HG03175 (cell line): Measurements from ENCODE around the gene SOCS1.
"Not testable (repeated sequence)": the region's sequence is repeated elsewhere in the genome, so short reads cannot be mapped to it uniquely, and the experiment has no call there.

Experiments
- ATAC-seq: cut with Tn5 transposase; IDR thresholded peaks from one replicate; pipeline ENCODE4 v1.9.1; 2021; ENCODE audit warnings: mild to moderate bottlenecking, moderate library complexity; ENCODE audit not compliant: unreplicated experiment

Gene SOCS1

DNA sequence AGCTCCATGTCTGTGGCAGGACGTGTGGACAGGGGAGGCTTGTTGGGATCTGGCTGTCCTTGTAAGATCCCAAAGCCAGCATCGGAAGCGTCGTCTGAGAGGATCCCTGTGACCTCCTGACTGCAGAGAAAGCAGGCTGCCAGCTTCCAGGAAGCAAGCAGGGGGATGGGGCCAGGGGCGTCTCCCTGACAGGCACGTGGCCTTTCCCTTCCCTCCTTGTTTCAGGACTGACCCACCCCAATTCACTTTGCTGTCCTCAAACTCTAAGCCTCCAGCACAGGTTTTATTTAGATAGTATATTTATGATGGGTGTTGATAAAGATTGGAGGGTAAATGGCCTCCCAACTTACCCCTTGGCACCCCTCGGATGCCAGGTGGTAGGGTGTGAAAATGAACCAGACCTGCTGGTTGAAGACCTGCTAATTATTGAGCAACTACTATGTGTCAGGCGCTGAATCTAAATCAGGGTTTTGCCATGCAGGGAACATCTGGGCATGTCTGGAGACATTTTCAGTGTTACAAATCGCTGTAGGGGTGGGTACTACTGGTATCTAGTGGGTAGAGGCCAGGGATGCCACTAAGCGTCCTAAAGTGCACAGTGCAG, 24.5 kb downstream of the SOCS1 start:
- ATAC-seq = no peak

DNA sequence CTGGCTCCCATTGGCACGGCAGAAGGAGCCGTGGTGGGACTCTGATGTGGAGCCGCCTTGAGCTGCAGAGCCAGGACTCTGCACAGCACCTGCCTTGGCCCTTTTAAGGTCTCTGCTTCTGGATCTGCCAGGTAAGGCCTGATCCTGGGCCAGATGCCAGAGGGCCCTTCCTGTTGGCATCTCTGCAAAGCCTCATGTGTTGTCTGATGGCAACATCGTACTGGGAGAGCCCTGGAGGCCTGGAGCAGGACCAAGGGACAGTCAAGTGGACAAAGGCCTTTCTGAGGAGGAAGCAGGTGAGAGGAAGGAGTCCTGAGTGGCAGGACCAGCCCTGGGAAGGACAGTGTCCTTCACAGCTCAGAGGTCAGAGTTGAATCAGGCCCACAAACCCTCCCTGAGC, 26.1 kb downstream of the SOCS1 start:
- ATAC-seq = no peak

DNA sequence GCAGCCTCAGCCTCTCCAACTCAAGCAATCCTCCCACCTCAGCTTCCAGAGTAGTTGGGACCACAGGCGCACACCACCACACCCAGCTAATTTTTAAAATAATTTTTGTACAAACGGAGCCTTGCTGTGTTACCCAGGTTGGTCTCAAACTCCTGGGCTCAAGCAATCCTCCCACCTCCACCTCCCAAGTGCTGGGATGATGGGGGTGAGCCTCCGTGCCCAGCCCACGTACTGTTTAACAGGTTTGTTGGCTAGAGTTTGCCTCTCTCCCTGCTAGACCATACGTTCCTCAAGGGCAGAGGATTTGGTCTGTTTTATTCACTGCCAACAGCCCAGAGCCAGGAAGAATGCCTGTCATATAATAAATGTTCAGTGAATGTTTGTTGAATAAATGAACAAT, 26.6 kb downstream of the SOCS1 start:
- ATAC-seq = no peak

DNA sequence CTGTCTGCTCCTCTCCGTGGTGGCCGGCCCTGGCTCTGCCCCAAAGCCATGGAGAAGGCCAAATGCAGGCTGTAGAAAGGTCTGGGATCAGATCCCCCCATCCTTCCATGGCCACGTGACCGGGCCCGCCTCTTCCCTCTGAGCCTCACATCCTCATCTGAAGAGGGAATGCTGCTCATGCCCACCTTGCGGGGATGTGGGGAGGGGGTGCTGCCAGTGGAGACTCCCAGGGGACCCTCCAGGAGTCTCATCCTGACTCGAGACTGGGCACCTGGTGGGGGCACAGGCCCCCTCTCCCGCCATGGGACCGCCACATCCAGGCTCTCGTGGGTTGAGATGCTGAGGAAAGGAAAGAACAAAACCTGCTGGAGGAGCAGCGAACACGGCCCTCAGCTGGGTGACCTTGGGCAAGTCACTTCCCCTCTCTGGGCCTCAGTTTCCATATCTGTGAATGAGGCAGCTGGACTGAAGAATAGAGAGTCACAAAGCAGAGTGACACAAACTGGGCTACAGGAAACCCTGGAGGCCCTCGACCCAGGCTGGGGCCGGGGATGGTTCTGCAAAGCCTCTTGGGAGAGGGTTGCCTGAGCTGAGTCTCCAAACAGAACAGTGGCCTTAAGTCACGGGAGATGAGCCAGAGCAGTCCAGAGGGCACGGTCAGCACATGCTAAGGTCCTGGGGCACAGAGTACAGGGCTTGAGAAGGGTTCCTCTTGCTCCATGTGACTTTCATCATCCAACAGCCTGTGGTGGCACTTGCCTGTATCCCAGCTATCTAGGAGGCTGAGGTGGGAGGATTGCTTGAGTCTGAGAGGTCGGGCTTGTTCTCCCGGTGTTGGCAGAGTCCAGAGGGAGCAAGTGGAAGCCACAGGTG, 30.1 kb downstream of the SOCS1 start:
- no peak for ATAC-seq

DNA sequence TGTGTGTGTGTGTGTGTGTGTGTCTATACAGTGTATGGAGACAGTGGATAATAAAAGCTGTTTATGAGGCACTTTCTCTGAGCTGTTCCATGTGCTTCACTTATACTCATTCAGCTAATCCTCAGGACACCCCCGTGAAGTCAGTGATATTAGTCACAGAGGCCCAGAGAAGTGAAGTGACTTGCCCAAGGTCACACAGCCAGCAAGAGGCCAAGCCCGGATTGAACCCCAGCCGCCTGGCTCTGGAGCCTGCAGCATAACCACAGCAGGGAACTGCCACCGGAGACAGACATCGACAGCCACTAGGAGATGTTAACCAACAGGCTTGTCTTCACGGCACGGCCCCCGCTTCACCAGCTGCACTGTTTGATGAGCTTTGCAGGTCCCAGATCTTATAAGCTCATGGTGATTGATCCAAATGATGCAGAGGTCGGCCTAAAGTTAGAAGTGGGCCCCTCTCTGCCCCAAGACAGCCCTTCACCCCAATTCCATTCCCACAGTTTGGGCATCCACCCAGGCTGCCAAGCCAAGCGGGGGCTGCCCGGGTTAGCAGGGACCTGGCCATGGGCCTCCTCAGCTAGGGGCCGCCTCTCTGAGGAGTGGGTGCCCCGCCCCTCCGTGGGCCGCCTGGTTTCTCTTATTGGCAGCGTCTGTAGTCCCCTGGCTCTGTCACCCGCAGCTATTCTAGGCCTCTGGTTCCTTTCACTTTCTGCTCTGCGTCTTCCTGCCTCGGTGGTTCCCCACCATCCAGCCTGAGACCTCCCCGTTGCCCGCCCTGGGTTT, 30.9 kb downstream of the SOCS1 start:
- peak; percentile 85 for ATAC-seq

DNA sequence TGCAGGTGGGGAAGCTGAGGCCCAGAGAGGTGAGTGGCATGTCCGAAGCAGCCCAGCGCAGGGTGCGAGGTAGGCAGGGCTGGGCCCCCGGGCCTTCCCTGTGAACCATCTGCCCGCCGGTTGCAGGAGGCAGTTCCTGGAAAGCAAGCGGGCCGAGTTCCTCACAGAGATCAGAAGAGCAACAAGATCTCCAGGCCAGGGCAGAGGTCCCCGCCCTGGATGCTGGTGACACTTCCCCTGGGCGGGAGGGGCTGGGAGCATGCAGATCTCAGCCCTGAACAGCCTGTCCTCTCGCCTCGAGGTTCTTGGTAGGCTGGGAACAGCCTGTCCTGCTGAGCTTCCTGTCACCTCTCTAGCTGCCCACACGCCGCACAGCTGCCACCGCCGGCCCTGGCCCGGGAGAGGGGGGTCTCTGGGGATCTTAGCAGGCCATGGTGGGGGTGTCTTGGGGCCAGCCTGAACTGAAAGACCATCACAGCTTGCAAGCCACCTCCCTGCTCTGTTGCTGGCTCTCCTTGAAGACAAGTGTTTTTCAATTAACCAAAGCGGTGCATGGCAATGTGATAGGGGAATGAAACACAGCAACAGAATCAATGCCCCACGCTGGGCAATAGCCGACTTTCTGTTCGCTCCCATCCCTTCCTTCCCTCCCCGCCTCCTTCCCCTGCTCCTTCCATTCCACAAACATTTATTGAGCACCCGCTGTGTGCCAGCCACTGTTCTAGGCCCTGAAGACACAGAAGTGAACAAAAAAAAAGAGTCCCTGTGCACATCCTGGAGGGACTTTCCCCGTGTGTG, 31.7 kb downstream of the SOCS1 start:
- peak; percentile 42 for ATAC-seq

DNA sequence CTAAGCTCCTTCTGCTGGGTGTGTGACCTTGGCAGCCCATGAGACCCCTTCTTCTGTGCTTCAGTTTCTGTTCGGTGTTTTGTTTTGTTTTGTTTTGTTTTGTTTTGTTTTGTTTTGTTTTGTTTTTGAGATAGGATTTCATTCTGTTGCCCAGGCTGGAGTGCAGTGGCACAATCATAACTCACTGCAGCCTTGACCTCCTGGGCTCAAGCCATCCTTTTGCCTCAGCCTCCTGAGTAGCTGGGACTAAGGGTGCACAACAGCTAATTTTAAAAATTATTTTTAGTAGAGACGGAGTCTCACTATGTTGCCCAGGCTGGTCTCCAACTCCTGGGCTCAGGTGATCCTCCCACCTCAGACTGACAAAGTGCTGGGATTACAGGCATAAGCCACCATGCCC, 35.5 kb downstream of the SOCS1 start:
- ATAC-seq = not testable (repeated sequence)

DNA sequence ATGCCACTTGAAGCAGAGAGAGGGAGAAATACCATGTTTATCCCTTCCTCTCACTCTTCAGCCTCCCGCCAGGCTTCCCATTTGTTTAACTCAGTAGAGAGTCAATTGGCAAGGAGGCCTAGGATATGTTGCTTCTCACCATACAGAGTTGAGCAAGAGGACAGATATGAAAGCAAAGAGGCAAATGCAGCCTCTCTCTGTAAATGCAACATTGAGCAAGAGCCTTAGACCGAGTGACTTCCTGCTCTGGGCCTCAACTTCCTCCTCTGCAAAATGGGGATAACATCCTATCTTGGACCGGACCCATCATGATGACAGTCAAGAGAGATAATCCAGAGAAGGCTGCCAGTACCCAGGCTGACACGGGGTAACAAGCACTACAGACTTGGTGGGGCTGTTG, 36.8 kb downstream of the SOCS1 start:
- no peak for ATAC-seq

DNA sequence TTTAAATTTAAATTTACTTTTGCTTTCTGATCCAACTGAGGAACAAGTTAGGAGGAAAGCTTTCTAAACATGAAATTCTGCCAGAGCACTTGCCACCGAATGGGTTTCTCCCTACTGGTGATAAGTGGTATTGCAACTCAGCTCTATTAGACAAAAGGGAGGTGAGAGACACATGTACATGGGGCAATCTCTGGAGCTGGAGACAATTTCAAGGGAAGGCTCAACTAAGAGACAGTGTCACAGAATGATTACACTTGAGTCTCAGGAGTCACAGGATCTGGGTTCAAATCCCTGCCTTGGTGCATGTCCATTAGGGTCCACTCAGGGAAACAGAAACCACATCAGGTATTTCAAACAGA, 37.4 kb downstream of the SOCS1 start:
- ATAC-seq = no peak

DNA sequence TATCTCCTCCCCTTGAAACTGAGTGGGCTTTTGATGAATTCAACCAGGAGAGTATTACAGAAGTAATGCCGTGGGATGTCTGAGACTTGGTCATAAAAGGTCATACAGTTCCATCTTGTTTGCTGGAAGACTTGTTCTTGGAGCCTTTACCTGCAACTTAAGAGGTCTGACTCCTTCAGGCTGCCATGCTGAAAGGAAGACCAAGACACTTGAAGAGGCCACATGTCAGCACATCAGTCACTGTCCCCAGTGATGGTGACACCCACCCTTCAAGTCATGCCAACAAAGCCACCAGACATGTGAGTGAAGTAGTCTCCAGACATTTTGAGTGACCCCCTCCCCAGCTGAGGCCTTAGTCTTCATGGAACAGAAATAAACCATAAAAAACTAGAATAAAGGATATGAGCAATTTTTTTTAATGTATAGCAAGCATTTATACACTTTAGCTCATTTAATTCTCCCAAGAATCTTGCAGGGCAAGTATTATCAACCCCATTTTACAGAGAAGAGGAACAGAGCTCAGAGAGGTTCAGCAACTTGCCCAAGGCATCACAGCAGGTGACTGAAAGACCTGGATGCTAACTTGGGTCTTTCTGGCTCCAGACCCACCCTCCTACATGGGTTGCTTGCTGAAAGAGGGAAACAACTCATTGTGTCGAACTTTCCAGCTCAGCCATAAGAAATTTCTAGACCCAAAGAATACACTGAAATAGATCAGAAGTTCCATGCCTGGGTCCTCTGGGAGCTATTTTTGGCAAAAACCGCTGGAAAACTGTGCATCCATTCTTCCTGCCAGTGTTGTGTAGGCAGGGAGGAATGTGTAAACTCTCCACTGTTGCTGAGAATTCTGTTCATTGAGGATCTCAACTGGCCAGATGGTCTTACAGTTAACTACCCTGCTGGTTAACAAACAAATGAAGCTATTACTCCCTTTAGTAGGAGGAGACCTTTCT, 38.1 kb downstream of the SOCS1 start:
- ATAC-seq = no peak

DNA sequence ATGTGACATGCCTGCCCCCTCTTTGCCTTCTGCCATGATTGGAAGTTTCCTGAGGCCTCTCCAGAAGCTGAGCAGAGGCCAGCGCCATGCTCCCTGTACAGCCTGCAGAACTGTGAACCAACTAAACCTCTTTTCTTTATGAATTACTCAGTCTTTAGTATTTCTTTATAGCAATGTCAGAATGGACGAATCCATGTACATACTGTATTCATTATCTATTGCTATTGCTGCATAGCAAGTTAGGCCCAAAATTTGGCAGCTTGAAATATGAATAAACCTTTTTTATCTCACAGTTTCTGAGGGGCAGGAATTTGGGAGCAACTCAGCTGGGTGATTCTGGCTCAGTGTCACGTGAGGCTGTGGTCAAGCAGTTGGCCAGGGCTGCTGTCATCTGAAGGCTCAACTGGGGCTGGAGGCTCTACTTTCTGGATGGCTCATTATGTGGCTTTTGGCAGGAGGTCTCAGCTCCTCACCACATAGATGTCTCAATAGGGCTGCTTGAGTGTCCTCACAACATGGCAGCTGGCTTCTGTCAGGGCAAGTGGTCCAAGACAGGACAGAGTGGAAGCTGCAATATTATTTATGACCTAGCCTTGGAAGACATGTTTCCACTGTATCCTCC, 40.0 kb downstream of the SOCS1 start:
- ATAC-seq = no peak

DNA sequence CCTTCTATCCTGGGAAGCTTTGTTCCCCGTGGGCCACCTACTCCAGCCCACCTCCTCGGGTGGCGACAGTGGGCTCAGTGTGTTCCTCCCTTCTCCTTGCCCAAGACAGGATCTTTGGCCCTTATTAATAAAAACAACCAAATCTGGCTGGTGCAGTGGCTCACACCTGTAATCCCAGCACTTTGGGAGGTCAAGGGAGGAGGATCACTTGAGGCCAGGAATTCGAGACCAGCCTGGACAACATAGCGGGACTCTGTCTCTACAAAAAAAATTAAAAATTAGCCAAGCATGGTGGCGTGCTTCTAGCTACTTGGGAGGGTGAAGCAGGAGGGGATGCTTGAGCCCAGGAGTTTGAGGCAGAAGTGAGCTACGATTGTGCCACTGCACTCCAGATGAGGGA, 42.2 kb downstream of the SOCS1 start:
- ATAC-seq = no peak

DNA sequence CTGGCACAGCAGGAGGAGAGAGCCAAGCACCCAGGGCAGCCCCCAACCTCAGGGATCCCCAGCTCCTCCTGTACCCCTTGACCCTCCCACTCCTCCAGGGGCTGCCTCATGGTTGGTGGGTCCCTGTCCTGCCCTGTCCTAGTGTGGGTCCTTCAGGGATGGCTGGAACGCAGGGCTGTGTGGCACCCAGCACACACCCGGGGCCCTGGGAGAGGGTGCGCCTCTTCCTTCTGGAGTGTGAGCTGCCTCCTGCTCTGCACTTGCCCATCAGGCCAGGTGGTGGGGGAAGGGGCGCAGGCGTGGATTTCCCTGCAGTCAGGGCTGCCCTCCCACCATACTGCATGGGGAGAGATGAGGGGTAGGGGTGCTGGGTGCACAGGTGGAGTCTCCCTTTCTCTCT, 42.6 kb downstream of the SOCS1 start:
- ATAC-seq = no peak

DNA sequence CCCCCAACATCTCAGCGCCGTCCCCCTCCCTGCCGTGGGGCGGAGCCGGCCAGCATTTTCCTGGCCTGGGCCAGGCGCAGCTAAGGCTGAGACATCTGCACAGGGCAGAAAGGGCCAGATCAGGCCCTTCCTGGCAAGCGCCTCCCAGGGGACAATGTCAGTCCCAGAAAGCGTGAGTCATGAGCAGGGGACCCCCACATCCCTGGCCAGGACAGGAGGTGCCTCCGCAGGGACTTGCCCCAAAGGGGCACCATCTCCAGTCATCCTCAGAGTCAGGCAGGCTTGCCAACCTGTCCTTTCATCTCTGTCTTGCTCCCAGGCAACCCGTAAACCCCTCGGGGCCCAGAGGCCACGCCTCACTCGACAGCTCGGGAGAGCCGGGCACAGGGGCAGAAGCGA, 43.2 kb downstream of the SOCS1 start:
- ATAC-seq = no peak

DNA sequence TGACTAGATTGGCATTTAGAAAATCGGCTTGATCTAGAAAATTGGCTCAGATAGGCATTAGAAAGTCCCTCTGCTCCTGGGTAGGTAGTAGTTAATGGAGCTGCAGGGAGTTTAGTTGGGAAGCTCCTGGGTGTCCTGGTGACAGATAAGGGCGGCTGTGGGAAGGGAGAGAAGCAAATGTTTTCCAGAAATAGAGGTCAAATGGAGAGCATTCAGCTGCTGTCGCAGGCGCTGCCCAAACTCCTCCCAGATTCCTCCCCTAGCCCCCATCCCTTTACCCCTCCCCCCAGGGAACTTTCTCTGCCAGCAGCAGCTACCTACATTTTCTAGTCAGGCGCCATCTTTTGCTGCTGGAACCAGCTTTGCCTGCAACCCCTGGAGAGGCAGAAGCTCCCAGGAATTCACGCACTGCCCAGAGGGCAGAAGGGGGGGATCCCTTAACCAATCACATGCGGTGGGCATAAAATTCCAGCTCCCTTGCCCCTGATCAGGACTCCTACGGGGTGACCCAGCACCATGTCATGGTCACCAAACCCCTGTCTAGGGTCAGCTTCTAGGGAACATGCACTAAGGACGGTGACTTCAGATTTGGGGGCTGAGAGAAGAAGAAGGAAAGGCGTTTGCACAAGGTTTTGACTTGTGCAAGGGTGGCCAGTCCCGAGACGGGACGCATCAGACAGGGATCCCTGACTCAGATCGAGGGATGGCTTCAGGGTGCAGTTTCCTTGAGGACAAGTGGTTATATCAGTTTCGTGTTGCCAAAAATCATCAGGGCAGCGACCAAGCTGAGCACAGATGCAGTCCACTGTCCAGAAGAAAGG, 43.8 kb downstream of the SOCS1 start:
- no peak for ATAC-seq

DNA sequence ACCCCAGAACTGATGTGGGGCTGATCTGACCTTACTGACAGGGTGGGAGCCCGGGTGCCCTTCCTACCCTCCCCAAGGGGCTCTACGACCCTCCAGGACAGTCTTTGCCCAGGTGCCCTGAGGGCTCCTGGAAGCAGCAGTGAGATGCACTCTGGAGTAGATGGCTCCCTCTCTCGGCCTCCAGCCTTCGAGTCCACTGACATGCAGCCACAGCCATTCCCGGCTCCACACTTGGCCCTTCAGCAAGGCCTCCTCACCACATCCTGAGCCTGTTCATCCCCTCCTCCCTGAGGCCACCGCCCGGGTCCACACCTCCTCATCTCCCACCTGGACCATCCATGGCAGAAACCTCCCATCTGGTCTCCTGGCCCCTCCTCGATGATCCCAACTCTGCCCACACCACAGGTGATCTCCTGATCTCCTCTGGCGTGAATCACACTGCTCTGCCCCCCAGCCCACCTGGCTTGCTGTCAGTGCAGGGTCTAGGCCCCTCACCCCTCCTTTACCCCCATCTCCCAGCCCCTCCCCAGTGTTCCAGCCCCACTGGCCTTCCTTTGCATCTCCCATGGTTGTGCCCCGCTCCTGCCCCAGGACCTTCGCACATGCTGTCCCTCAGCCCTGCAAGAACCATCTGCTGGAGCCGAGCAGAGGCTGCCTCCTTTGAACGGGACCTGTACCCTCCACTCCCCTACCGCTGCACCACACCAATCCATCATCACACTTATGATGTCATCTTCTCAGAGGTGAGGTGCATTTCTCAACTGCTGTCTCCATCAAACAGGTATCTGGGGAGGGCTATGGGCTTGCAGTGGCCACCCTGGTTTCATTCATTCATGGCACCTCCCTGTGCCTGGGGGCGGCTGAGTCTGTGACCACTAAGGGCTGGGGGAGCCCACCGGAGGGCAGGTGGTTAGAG, 44.7 kb downstream of the SOCS1 start:
- no peak for ATAC-seq

DNA sequence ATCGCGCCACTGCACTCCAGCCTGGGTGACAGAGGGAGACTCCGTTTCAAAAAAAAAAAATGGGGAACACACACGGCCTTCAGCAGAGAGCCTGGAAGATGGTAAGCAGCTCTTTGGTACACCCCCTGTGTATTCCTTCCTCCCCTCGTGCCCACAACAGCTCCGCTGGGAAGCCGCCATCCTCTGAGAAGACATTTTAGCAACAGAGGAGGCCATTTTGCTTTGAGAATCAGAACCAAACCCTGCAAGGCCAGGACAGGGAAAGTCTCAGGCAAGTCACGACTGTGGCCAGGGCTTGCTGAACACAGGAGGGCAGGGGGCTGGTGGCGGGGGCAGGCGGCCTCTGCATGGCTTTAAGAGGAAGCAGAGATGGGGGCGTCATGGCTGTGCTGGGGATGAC, 45.7 kb downstream of the SOCS1 start:
- no peak for ATAC-seq
